Measurements from ENCODE around the gene SLC44A3.

SLC44A3 gene

GRCh38 chr1:94784190-94784515, 36.0 kb upstream of the SLC44A3 start:
- H3F3A ChIP-seq (ENCODE audit: insufficient read depth, low read length) = no peaks in the 10 kb centered on the region
- no peaks in the 10 kb centered on the region for H4K20me1 ChIP-seq (ENCODE audit: insufficient read depth, low read length)
- TF ChIP-seq EZH2phosphoT487 (IDR thresholded peaks at IDR 0.05; ENCODE audit: low read length) = no peak
- no peak for TF ChIP-seq EZH2 (optimal IDR thresholded peaks at IDR 0.05; ENCODE audit: low read depth, low read length)
- TF ChIP-seq, protein P1, sequence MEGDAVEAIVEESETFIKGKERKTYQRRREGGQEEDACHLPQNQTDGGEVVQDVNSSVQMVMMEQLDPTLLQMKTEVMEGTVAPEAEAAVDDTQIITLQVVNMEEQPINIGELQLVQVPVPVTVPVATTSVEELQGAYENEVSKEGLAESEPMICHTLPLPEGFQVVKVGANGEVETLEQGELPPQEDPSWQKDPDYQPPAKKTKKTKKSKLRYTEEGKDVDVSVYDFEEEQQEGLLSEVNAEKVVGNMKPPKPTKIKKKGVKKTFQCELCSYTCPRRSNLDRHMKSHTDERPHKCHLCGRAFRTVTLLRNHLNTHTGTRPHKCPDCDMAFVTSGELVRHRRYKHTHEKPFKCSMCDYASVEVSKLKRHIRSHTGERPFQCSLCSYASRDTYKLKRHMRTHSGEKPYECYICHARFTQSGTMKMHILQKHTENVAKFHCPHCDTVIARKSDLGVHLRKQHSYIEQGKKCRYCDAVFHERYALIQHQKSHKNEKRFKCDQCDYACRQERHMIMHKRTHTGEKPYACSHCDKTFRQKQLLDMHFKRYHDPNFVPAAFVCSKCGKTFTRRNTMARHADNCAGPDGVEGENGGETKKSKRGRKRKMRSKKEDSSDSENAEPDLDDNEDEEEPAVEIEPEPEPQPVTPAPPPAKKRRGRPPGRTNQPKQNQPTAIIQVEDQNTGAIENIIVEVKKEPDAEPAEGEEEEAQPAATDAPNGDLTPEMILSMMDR (IDR thresholded peaks at IDR 0.05; ENCODE audit: low read length) = no peak
- H2AFZ ChIP-seq (ENCODE audit: low read length) = no peak overlapping the region
- no peak overlapping the region for H3K4me2 ChIP-seq (ENCODE audit: low read depth, low read length)
- H3K9me3 ChIP-seq (replicated peaks; ENCODE audit: insufficient read depth, low read length) = no peaks in the 10 kb centered on the region
- H3K4me3 ChIP-seq (ENCODE audit: low read length) = no peak overlapping the region
- DNase-seq = no peak
- H3K36me3 ChIP-seq (replicated peaks; ENCODE audit: insufficient read depth, low read length) = no peaks in the 10 kb centered on the region
- H3K4me1 ChIP-seq (ENCODE audit: low read length) = no peaks in the 10 kb centered on the region
- no peaks in the 10 kb centered on the region for H3K9me2 ChIP-seq (replicated peaks; ENCODE audit: insufficient read depth, low read length)
- no peak overlapping the region for H3K27ac ChIP-seq (ENCODE audit: low read length)
- no peaks in the 10 kb centered on the region for H3K27me3 ChIP-seq (replicated peaks; ENCODE audit: insufficient read depth, low read length)
- no peaks in the 10 kb centered on the region for H3K79me2 ChIP-seq (ENCODE audit: low read length)
- no peak overlapping the region for H3K9ac ChIP-seq (ENCODE audit: low read length)

GRCh38 chr1:94787691-94788090, 32.5 kb upstream of the SLC44A3 start:
- TF ChIP-seq EZH2phosphoT487 (IDR thresholded peaks at IDR 0.05; ENCODE audit: low read length) = no peak
- no peak overlapping the region for H2AFZ ChIP-seq (ENCODE audit: low read length)
- no peaks in the 10 kb centered on the region for H3K36me3 ChIP-seq (replicated peaks; ENCODE audit: insufficient read depth, low read length)
- H3K79me2 ChIP-seq (ENCODE audit: low read length) = no peaks in the 10 kb centered on the region
- no peaks in the 10 kb centered on the region for H3K9me2 ChIP-seq (replicated peaks; ENCODE audit: insufficient read depth, low read length)
- no peaks in the 10 kb centered on the region for H4K20me1 ChIP-seq (ENCODE audit: insufficient read depth, low read length)
- H3K4me3 ChIP-seq (ENCODE audit: low read length) = no peak overlapping the region
- DNase-seq = no peak
- H3K4me2 ChIP-seq (ENCODE audit: low read depth, low read length) = no peak overlapping the region
- no peaks in the 10 kb centered on the region for H3F3A ChIP-seq (ENCODE audit: insufficient read depth, low read length)
- no peaks in the 10 kb centered on the region for H3K4me1 ChIP-seq (ENCODE audit: low read length)
- H3K9ac ChIP-seq (ENCODE audit: low read length) = no peak overlapping the region
- no peaks in the 10 kb centered on the region for H3K27me3 ChIP-seq (replicated peaks; ENCODE audit: insufficient read depth, low read length)
- no peaks in the 10 kb centered on the region for H3K9me3 ChIP-seq (replicated peaks; ENCODE audit: insufficient read depth, low read length)
- H3K27ac ChIP-seq (ENCODE audit: low read length) = no peak overlapping the region

DNA sequence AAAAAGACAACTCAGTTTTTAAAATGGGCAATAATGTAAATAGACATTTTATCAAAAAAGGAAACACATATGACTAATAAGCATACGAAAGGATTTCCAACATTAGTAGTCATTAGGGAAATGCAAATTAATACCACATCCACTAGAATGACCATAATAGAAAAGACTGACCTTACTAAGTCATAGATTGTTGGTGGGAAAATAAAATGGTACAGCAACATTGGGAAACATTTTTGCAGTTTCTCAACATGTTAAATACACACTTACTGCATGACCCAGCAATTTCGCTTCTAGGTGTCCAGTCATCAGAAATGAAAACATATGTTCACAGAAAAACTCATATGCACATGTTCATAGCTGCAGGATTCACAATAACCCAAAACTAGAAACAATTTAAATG, 29.9 kb upstream of the SLC44A3 start:
- no peaks in the 10 kb centered on the region for H4K20me1 ChIP-seq (ENCODE audit: insufficient read depth, low read length)
- TF ChIP-seq EZH2 (optimal IDR thresholded peaks at IDR 0.05; ENCODE audit: low read depth, low read length) = no peak
- TF ChIP-seq, protein P1 (IDR thresholded peaks at IDR 0.05; ENCODE audit: low read length) = no peak
- no peak for TF ChIP-seq EZH2phosphoT487 (IDR thresholded peaks at IDR 0.05; ENCODE audit: low read length)
- no peak for DNase-seq
- no peaks in the 10 kb centered on the region for H3K36me3 ChIP-seq (replicated peaks; ENCODE audit: insufficient read depth, low read length)
- H3K9me2 ChIP-seq (replicated peaks; ENCODE audit: insufficient read depth, low read length) = no peaks in the 10 kb centered on the region
- H3K4me3 ChIP-seq (ENCODE audit: low read length) = no peak overlapping the region
- no peak overlapping the region for H3K4me2 ChIP-seq (ENCODE audit: low read depth, low read length)
- H2AFZ ChIP-seq (ENCODE audit: low read length) = no peak overlapping the region
- no peaks in the 10 kb centered on the region for H3K79me2 ChIP-seq (ENCODE audit: low read length)
- H3K9me3 ChIP-seq (replicated peaks; ENCODE audit: insufficient read depth, low read length) = no peaks in the 10 kb centered on the region
- H3K4me1 ChIP-seq (ENCODE audit: low read length) = no peaks in the 10 kb centered on the region
- no peaks in the 10 kb centered on the region for H3F3A ChIP-seq (ENCODE audit: insufficient read depth, low read length)
- no peak overlapping the region for H3K27ac ChIP-seq (ENCODE audit: low read length)
- no peak overlapping the region for H3K9ac ChIP-seq (ENCODE audit: low read length)
- no peaks in the 10 kb centered on the region for H3K27me3 ChIP-seq (replicated peaks; ENCODE audit: insufficient read depth, low read length)

- H3K4me3 ChIP-seq (ENCODE audit: low read length) = no peak overlapping the region
- no peaks in the 10 kb centered on the region for H3K9me2 ChIP-seq (replicated peaks; ENCODE audit: insufficient read depth, low read length)
- H3F3A ChIP-seq (ENCODE audit: insufficient read depth, low read length) = no peaks in the 10 kb centered on the region
- H3K4me1 ChIP-seq (ENCODE audit: low read length) = no peaks in the 10 kb centered on the region
- H3K27me3 ChIP-seq (replicated peaks; ENCODE audit: insufficient read depth, low read length) = no peaks in the 10 kb centered on the region
- no peaks in the 10 kb centered on the region for H4K20me1 ChIP-seq (ENCODE audit: insufficient read depth, low read length)
- no peaks in the 10 kb centered on the region for H3K9me3 ChIP-seq (replicated peaks; ENCODE audit: insufficient read depth, low read length)
- no peak overlapping the region for H2AFZ ChIP-seq (ENCODE audit: low read length)
- no peak for DNase-seq
- TF ChIP-seq, protein P1 (IDR thresholded peaks at IDR 0.05; ENCODE audit: low read length) = no peak
- TF ChIP-seq EZH2phosphoT487 (IDR thresholded peaks at IDR 0.05; ENCODE audit: low read length) = no peak
- no peak for TF ChIP-seq EZH2 (optimal IDR thresholded peaks at IDR 0.05; ENCODE audit: low read depth, low read length)
- H3K36me3 ChIP-seq (replicated peaks; ENCODE audit: insufficient read depth, low read length) = no peaks in the 10 kb centered on the region
- no peak overlapping the region for H3K9ac ChIP-seq (ENCODE audit: low read length)
- no peak overlapping the region for H3K4me2 ChIP-seq (ENCODE audit: low read depth, low read length)
- no peak overlapping the region for H3K27ac ChIP-seq (ENCODE audit: low read length)
- H3K79me2 ChIP-seq (ENCODE audit: low read length) = no peaks in the 10 kb centered on the region
Observed at GRCh38 chr1:94790670-94791069, 29.5 kb upstream of the SLC44A3 start.
